AG09319 (cell line): Measurements from ENCODE around the gene C1QB.

ENCODE experiments used
- DNase-seq: peaks from one replicate; pipeline ENCODE4 v3.0.0-alpha.2; 2010; ENCODE audit warnings: low read depth; ENCODE audit errors: extremely low read depth
- TF ChIP-seq, protein P1 (sequence below): IDR thresholded peaks from 2 replicates; pipeline ENCODE4 v1.5.1; 2011; ENCODE audit warnings: low read depth, mild to moderate bottlenecking, inconsistent platforms, low read length, moderate library complexity

C1QB gene

DNA sequence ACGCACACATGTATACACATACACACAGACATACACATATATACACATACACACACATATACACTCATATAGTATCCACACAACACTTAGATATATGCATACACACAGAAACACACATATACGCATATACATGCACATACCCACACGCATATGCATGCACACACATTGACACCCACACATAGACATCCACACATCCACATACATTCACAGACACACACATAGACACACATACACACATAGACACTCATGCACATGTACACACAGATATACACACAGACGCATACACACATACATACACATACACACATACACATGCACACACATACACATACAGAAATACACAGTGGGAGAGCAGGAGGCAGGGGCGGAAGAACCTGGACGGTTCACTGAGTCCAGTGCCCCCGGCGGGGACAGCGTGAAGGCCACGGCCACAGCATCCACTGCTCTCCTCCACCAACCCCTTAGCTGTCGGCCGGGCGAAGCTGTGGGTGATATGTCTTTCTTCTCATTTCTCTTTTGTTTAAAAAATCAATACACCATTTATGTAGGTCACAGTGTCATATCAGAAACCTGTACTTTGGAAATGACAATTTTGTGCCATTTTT lies 2.8 kb upstream of the C1QB start:
- no peak for DNase-seq
- TF ChIP-seq, protein P1, sequence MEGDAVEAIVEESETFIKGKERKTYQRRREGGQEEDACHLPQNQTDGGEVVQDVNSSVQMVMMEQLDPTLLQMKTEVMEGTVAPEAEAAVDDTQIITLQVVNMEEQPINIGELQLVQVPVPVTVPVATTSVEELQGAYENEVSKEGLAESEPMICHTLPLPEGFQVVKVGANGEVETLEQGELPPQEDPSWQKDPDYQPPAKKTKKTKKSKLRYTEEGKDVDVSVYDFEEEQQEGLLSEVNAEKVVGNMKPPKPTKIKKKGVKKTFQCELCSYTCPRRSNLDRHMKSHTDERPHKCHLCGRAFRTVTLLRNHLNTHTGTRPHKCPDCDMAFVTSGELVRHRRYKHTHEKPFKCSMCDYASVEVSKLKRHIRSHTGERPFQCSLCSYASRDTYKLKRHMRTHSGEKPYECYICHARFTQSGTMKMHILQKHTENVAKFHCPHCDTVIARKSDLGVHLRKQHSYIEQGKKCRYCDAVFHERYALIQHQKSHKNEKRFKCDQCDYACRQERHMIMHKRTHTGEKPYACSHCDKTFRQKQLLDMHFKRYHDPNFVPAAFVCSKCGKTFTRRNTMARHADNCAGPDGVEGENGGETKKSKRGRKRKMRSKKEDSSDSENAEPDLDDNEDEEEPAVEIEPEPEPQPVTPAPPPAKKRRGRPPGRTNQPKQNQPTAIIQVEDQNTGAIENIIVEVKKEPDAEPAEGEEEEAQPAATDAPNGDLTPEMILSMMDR, result no peak

DNA sequence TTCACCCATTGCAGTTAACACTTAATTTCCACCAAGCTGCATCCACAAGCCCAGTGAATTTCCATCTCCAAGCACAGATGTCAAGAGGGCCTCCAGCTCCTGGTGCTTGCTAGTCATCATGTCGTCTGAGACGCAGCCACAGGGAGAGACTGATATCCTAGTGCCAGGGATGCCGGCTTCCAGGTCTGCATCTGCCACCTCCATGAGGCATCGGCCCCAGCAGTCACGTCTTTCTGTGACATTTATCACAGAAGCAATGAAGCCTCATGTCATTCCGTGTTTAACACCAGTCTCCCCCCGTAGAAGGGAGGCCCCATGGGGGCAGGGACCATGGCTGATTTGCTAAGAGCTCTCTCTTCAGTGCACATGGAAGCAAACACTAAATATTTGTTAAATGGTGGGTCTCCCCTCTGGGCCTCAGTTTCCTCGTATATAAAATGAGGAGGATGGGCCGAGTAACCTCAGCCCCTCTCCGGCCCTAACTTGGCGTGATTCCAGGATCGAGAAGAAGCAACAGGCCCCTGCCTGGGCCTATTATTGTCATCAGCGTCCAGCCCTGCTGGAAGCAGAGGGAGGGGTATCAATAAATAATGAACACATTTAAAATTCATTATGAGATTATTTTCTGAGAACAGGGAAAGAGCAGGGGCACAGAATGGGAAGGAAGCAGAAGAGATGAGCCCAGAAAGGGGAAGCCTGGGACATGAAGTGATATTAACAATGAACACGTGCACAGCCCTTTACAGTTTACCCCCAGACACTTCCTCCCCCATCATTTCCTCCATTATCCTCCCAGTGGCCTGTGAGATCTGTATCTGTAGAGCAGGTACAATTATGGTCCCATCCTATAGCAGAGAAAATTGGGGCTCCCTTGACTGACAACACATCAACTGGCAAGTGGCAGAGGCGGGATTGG lies 837 bp upstream of the C1QB start:
- DNase-seq, result no peak
- TF ChIP-seq, protein P1, result no peak

DNA sequence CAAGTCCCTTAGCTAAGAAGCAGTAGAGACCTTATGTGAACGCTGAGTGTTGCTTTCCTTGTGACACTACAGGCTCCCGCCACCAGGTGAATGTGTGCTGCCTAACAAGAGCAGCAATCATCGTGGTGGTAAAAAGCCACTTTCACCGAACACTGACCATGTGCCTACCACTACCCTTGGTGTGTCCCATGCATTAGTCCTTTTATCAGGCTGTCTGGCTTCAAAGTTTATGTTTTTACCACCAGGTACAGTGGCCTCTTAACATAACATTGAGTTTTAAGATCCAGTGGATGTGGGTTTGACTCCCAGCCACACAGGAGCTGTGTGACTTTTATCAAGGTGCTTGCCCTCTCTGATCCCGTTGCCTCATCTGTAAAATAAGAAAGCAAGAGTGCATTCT lies 1.7 kb downstream of the C1QB start:
- TF ChIP-seq, protein P1, result no peak
- DNase-seq, result no peak

DNA sequence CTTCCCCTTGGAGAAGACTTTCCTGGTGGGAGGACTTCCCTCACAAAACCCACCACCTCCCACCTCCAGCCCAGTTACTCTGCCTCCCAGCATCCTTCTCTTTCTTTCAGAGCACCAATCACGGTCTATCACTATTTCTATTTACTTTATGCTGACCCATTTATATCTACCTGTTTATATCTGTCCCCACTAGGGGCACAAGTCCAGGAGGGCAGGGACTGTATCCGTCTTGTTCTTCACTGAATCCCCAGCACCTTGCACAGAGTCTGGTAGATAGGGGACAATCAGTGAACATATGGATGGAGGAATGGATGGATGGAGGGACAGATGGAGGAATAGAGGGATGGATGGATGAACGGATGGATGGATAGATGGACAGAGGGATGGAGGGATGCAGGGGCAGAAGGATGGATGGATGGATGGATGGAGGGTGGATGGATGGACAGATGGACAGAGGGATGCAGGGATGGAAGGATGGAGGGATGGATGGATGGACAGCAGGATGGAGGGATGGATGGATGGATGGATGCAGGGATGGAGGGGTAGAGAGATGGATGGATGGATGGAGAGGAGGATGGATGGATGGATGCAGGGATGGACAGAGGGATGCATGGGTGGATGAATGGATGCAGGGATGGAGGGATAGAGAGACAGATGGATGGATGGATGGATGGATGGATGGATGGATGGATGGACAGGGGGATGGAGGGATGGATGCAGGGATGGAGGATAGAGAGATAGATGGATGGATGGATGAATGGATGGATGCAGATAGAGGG lies 5.5 kb downstream of the C1QB start:
- TF ChIP-seq, protein P1, result no peak
- DNase-seq, result no peak

DNA sequence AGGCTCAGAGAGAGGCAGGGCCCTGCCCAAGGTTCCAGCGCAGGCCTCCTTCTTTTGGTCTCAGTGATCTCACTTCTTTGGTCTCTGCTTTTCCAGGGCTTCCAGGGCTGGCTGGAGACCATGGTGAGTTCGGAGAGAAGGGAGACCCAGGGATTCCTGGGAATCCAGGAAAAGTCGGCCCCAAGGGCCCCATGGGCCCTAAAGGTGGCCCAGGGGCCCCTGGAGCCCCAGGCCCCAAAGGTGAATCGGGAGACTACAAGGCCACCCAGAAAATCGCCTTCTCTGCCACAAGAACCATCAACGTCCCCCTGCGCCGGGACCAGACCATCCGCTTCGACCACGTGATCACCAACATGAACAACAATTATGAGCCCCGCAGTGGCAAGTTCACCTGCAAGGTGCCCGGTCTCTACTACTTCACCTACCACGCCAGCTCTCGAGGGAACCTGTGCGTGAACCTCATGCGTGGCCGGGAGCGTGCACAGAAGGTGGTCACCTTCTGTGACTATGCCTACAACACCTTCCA lies 7.7 kb downstream of the C1QB start:
- TF ChIP-seq, protein P1, result no peak
- DNase-seq, result no peak

DNA sequence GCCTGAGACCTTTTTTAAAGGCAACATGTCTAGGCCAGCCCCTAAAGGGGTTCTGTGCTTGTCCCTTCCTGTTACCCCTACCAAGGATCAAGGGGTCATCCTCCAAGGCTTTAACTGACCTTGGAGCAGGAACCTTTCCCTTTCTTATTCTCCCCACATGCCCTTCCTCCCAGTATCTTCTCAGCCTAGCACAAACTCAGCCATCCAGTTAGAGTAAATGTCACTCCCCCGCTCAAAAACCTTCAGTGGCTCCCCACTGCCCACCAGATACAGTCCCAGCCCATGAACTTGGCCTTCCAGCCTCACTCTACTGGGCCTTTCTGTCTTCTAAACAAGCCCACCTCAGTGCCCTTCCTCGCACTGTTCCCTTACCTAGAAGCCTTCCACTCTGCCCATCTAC lies 8.8 kb downstream of the C1QB start:
- DNase-seq, result no peak
- TF ChIP-seq, protein P1, result no peak
